ENCODE measurements around the gene GRM1.

DNA sequence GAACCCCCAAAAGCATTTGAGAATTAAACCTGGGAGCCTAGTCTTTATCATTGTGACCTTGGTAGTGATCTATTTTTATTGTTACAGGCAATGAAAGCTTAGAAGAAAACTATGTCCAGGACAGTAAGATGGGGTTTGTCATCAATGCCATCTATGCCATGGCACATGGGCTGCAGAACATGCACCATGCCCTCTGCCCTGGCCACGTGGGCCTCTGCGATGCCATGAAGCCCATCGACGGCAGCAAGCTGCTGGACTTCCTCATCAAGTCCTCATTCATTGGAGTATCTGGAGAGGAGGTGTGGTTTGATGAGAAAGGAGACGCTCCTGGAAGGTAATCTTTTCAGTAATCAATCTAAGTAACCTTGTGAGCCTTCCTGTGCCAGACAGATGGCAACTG is 323.3 kb downstream of the GRM1 start:
- TF ChIP-seq POLR2A (IDR thresholded peaks at IDR 0.05; ENCODE audit: low read length), result no peak
- TF ChIP-seq GATA1 (IDR thresholded peaks at IDR 0.05; ENCODE audit: low read depth, low read length), result no peak

All from erythroblast (primary cell).